Kidney (tissue), 14 donors: Measurements from ENCODE around the gene RIT2. TPM values are rescaled to one million over a fixed set of nuclear protein-coding genes. Genes with fewer than 3 reads are reported as not detected.

Experiments used
- DNase-seq, 5 donors: peaks; one replicate each; pipeline ENCODE4 v3.0.0-alpha.2; 2013 to 2020
- FAIRE-seq: peaks from 2 replicates; lab custom pipeline; 2012; peaks lifted over from hg19 to GRCh38; lab: Jason Lieb, UNC
- H3K27ac ChIP-seq, 2 donors: one replicate each; pipeline ENCODE4 v1.7.0; 2013; ENCODE audit warnings: low read depth in 2 of 2, low read length in 2 of 2, inconsistent platforms in 1 of 2
- H3K27me3 ChIP-seq: one replicate; pipeline ENCODE4 v1.7.1; 2013; ENCODE audit warnings: low read length, inconsistent platforms; ENCODE audit not compliant: control insufficient read depth, insufficient read depth
- H3K36me3 ChIP-seq, 3 donors: one replicate each; pipeline versions ENCODE4 v1.7.0 to v1.7.1; 2013; ENCODE audit warnings: low read length in 3 of 3, control low read depth in 1 of 3, inconsistent platforms in 1 of 3; ENCODE audit not compliant: insufficient read depth in 3 of 3, control insufficient read depth in 2 of 3
- H3K4me1 ChIP-seq, 3 donors: one replicate each; pipeline versions ENCODE4 v1.7.0 to v1.7.1; 2013; ENCODE audit warnings: low read length in 3 of 3, inconsistent platforms in 1 of 3, low read depth in 1 of 3; ENCODE audit not compliant: control insufficient read depth in 2 of 3, insufficient read depth in 2 of 3
- H3K4me3 ChIP-seq, 3 donors: one replicate each; pipeline versions ENCODE4 v1.7.0 to v1.8.1; 2013; ENCODE audit warnings: low read length in 3 of 3, control low read depth in 1 of 3, inconsistent platforms in 1 of 3
- H3K9ac ChIP-seq, 3 donors: one replicate each; pipeline versions ENCODE4 v1.7.0 to v1.7.1; 2013; ENCODE audit warnings: low read length in 3 of 3, control low read depth in 1 of 3, inconsistent platforms in 1 of 3
- H3K9me3 ChIP-seq, 3 donors: one replicate each; pipeline versions ENCODE4 v1.7.0 to v1.7.1; 2013; ENCODE audit warnings: low read length in 3 of 3, control low read depth in 1 of 3, inconsistent platforms in 1 of 3; ENCODE audit not compliant: control insufficient read depth in 2 of 3, insufficient read depth in 1 of 3
- intact Hi-C: fragments of 100-400 bp; cut with DNase I; formaldehyde crosslinking; loops from one replicate; pipeline ENCODE4 v1.11.1; 2022
- polyA plus RNA-seq: library from polyadenylated mRNA; stranded (reverse); fragments of 350-450 nt; fragmentation: Illumina TruSeq; extraction: RNeasy Lipid Tissue Mini Kit (QIAGEN cat#74804); gene quantifications from one replicate; pipeline ENCODE4 v1.2.3, GENCODE V29; 2014; ENCODE audit warnings: low read depth, low replicate concordance; ENCODE audit not compliant: insufficient read depth
- total RNA-seq: library from RNA; stranded (reverse); fragmentation: NEBNext Ultra II Directional; extraction: Animal tissue kit (Norgen Biotek cat#: 25700); gene quantifications from one replicate; pipeline ENCODE4 v1.2.1, GENCODE V29; 2021
- TF ChIP-seq, protein P1 (sequence below): IDR thresholded peaks from 3 replicates; pipeline ENCODE4 v1.5.1; 2012; ENCODE audit warnings: mild to moderate bottlenecking, moderate library complexity, borderline replicate concordance; ENCODE audit not compliant: insufficient read depth; ENCODE audit errors: extremely low read depth
- donor health status: control.
- donor health status: control.
- donor health status: control.
- donor health status: control.
- donor health status: control.
- donor health status: DM: yes; HTN: yes; CAD: no.
- donor health status: Normal renal cell carcinoma (clear cell type).

Gene RIT2
- total and polyA plus RNA-seq, 2 donors from 2014 or later, result not detected

- Histone ChIP-seq H3K27me3 (no peaks in the 10 kb centered on the region), H3K4me1 (no peaks in the 10 kb centered on the region), H3K27ac (no peak overlapping the region), H3K9ac (no peak overlapping the region), H3K9me3 (no peaks in the 10 kb centered on the region), H3K4me3 (no peak overlapping the region), H3K36me3 (no peaks in the 10 kb centered on the region)
- FAIRE-seq (no peak), DNase-seq (no peak)
- TF ChIP-seq, protein P1, sequence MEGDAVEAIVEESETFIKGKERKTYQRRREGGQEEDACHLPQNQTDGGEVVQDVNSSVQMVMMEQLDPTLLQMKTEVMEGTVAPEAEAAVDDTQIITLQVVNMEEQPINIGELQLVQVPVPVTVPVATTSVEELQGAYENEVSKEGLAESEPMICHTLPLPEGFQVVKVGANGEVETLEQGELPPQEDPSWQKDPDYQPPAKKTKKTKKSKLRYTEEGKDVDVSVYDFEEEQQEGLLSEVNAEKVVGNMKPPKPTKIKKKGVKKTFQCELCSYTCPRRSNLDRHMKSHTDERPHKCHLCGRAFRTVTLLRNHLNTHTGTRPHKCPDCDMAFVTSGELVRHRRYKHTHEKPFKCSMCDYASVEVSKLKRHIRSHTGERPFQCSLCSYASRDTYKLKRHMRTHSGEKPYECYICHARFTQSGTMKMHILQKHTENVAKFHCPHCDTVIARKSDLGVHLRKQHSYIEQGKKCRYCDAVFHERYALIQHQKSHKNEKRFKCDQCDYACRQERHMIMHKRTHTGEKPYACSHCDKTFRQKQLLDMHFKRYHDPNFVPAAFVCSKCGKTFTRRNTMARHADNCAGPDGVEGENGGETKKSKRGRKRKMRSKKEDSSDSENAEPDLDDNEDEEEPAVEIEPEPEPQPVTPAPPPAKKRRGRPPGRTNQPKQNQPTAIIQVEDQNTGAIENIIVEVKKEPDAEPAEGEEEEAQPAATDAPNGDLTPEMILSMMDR, result no peak
- intact Hi-C loops, result no loop called here
Measured at GRCh38 chr18:43080671-43081070, 34.8 kb downstream of the RIT2 start.

DNA sequence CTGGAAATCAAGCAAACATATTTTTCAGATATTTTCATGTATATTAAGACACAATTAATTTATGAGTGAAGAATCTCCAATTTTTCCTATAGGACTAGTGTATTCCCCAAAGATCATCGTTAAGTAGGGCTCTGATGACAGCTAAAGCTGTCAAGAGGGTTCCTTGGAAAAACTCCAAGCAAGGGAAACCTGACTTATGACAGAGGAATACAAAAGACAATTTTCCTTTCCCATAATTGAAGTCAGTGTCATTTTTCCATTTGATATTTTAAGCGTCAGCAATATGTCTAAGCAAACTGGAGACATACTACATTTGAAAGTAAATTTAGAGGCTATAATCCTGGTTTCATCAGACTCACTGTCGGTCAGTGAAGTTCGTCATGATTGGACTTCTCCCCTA is 36.1 kb downstream of the RIT2 start:
- FAIRE-seq, result no peak
- TF ChIP-seq, protein P1, result no peak
- H3K9ac ChIP-seq, result no peak overlapping the region
- no peak overlapping the region for H3K4me3 ChIP-seq
- no peak for DNase-seq
- H3K27ac ChIP-seq, result no peak overlapping the region
- H3K27me3 ChIP-seq, result no peaks in the 10 kb centered on the region
- intact Hi-C loops, result no loop called here
- no peaks in the 10 kb centered on the region for H3K4me1 ChIP-seq
- H3K36me3 ChIP-seq, result no peaks in the 10 kb centered on the region
- no peaks in the 10 kb centered on the region for H3K9me3 ChIP-seq

- Histone ChIP-seq H3K36me3 (no peaks in the 10 kb centered on the region), H3K4me1 (no peaks in the 10 kb centered on the region), H3K9ac (no peak overlapping the region), H3K9me3 (no peaks in the 10 kb centered on the region), H3K27ac (no peak overlapping the region), H3K27me3 (no peaks in the 10 kb centered on the region), H3K4me3 (no peak overlapping the region)
- TF ChIP-seq, protein P1, result no peak
- DNase-seq (no peak), FAIRE-seq (no peak)
- intact Hi-C loops, result no loop called here
Measured at GRCh38 chr18:43078478-43079092, 36.9 kb downstream of the RIT2 start.
